ENCODE measurements around the gene MUC13.

- TF ChIP-seq, protein P1, sequence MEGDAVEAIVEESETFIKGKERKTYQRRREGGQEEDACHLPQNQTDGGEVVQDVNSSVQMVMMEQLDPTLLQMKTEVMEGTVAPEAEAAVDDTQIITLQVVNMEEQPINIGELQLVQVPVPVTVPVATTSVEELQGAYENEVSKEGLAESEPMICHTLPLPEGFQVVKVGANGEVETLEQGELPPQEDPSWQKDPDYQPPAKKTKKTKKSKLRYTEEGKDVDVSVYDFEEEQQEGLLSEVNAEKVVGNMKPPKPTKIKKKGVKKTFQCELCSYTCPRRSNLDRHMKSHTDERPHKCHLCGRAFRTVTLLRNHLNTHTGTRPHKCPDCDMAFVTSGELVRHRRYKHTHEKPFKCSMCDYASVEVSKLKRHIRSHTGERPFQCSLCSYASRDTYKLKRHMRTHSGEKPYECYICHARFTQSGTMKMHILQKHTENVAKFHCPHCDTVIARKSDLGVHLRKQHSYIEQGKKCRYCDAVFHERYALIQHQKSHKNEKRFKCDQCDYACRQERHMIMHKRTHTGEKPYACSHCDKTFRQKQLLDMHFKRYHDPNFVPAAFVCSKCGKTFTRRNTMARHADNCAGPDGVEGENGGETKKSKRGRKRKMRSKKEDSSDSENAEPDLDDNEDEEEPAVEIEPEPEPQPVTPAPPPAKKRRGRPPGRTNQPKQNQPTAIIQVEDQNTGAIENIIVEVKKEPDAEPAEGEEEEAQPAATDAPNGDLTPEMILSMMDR (IDR thresholded peaks at IDR 0.05), result no peak
- TF ChIP-seq POLR2A (IDR thresholded peaks at IDR 0.05), result no peak
Observed at GRCh38 chr3:124951511-124952281, 17.1 kb upstream of the MUC13 start.

Measured in breast epithelium (tissue), 3 donors.